MV-4-11 (cell line): ENCODE measurements around the gene STX1A.
A peak's percentile ranks its signal among the peaks of the same experiment; 100 is the strongest.
"Not testable (repeated sequence)": the region's sequence is repeated elsewhere in the genome, so short reads cannot be mapped to it uniquely, and the experiment has no call there.

Experiments used
- DNase-seq: peaks from one replicate; lab custom pipeline; 2025; lab: John Stamatoyannopoulos, UW

The STX1A gene

DNA sequence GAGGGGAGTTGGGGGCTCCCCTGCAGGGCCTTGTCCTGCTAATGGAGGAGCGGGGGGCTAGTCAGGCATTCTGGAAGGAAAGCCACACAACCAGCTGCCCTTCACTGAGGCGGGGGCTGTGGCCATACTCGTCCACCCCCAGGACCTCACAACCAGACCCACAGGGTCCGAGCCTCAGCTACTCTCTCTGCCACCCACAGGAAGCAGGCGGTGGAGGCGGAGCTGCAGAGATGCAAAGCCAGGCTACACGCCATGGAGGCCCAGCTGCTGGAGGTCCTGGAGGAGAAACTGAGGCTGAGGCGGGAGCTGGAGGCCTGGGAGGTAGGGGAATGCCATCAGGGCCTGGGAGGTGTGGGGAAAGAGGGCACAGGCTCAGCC, 16.0 kb upstream of the STX1A start:
- DNase-seq, result no peak

DNA sequence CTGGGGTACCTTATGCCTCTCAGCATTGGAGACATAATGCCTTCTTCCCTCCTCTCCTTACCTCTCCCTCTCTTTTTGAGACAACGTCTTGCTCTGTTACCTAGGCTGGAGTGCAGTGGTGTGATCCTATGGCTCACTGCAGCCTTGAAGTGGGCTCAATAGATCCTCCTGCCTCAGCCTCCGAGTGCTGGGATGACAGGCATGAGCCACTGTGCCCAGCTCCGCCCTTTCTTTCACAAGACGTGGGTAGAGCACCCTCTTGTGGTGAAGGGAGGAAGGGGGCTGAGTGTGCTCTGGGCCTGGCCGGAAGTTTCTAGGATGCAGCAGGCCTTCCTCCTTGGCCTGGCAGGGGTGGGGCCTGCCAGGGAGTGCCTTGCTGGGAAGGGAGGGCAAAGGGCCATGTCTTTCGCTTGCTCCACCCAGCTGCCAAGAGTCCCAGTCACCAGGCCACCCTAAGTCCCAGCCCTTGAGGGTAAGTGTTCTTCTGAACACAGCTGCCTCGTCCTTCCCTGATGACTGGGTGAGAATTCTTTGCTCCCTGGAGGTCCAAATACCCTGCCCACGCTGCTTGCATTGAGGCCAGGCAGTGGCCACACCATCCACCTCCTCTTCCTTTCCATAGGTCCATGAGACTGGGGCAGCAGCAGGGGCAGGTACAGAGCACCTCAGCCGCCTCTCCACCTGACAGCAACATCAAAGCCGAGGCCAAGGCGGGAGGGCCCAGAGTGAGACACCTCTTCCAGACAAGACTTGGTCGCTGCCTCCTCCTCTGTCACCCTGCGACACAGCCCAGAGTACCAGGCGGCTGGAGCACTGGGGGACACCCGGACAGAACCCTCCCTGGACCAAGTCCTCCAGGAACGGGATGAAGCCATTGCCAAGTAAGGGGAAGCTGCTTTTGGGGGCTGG, 15.4 kb upstream of the STX1A start:
- DNase-seq, result peak; percentile 95

DNA sequence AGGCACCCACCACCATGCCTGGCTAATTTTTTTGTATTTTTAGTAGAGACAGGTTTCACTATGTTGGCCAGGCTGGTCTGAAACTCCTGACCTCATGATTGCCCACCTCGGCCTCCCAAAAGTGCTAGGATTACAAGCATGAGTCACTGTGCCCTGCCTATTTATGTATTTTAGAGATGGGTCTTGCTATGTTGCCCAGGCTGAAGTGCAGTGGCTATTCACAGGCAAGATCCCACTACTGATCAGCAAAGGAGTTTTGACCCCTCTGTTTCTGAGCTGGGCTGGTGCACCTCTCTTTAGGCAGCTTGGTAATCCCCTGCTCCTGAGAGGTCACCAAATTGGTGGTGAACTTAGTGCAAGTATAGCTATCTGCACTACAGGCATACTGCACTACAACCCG, 12.9 kb upstream of the STX1A start:
- DNase-seq, result no peak

DNA sequence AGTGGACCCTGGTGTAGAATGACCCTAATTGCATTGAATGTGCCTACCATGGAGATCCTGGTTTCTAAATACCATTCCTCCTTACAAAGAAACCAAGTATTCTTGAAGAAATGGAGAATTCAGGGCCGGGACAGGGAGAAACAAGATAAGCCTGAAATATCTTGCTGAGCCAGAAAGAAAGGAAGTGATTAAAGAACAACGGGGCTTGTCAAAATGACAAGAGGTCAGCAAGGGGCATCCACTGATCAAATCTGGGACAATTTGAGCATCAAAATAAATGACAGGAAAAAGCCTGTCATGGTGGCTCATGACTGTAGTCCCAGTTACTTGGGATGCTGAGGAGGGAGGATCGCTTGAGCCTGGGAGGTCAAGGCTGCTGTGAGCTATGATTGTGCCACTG, 11.0 kb upstream of the STX1A start:
- DNase-seq, result no peak

DNA sequence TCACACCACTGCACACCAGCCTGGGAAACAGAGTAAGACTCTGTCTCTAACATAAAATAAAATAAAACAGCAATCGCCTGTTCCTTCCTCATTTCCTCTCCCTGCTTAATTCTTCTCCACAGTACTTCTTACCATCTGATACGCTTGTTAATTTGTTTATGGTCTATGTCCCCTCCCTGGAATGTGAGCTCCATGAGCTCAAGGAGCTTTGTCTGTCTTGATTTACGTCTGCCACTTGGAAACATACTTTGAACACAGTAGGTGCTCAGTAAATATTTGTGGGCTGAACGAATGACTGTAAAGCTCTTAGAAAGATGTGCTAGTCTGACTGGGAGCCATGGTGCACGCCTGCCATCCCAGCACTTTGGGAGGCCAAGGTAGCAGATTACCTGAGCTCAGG, 9.1 kb upstream of the STX1A start:
- no peak for DNase-seq

DNA sequence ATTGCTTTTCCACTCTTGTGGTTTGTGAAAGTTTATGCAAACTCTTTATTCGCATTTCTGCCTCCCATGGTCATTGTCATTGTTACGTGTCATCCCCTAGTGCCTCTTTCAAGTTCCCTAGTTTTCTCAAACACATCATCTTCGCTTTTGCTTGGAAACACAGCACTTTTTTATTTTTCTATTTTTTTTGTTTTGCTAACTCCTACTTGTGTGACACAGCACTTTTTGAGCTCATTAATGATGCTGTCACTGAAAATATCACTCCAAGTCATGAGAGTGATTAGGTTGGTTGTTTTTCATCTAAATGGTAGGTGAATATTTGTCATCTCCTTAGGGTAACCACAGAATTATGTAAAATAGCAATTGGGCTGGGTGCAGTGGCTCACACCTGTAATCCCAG, 8.5 kb upstream of the STX1A start:
- DNase-seq, result no peak

DNA sequence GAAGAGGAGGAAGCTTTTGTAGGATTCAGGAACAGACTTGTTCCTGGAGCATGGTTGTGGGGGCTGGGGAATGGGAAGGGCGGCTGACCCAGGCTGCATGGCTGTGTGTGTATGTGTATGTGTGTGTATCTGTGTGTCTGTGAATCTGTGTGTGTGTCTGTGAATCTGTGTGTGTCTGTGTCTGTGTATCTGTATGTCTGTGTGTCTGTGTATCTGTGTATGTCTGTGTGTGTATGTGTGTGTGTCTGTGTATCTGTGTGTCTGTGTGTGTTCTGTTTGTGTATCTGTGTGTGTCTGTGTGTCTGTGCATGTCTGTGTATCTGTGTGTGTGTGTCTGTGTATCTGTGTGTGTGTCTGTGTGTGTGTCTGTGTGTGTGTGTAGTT, 6.6 kb upstream of the STX1A start:
- no peak for DNase-seq

DNA sequence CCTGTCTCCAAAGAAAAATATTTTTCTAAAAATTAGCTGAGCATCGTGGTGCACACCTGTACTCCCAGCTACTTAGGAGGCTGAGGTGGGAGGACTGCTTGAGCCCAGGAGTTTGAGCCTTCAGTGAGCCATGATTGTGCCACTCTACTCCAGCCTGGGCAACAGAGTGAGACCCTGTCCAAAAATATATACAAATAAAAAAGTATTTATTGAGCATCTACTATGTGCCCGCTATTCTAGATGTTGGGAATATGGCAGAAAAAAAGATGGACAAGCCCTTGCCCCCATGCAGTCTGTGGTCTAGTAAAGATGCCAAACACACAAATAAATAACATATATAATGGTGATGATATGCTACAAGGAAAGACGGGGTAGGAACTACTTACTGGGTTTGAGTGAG, 4.3 kb upstream of the STX1A start:
- DNase-seq, result no peak

DNA sequence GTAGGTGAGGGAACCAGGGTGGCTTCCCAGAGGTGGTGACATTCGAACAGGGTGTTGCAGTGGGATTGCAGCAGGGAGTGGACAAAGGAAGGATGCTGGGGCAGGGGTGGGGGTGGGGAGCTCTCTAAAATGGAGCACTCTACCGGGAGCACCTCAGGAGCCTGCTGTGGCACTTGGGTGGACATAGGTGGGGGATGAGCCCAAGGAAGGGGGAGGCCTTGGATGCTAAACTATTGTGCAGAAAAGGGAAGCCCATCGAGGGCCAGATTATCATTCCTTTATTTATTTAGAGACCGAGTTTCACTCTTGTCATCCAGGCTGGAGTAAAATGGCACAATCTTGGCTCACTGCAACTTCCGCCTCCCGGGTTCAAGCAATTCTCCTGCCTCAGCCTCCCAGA, 3.3 kb upstream of the STX1A start:
- no peak for DNase-seq

DNA sequence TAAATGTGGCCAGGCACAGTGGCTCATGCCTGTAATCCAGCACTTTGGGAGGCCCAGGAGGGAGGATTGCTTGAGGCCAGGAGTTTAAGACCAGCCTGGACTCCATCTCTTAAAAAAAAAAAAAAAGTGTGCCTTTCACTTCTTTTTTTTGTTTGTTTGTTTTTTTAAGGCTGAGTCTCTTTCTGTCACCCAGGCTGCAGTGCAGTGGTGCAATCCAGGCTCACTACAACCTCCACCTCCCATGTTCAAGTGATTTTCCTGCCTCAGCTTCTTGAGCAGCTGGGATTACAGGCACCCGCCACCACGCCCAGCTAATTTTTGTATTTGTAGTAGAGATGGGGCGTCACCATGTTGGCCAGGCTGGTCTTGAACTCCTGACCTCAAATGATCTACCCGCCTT, 2.7 kb upstream of the STX1A start:
- peak; percentile 68 for DNase-seq

DNA sequence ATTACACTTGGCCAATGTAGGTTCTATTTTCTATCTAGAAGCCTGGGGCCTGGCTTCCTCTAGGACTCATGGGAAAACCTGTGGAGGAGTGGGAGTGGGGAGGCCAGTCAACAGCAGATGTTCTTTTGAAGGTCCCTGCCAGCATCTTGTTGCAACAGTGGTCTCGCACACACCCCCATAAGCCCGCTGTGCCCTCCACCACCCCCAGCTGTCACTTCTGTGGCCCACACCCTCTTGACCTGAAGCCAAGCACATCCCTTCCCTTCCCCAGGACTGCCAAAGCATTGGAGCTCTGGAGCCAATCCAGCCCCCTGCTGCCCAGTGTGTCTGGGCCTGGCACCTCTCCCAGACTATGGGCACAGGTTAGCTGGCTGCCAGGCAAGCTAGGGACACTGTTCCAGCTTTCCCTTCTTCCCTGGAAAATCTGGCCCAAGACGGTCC, 1.9 kb upstream of the STX1A start:
- DNase-seq, result no peak

DNA sequence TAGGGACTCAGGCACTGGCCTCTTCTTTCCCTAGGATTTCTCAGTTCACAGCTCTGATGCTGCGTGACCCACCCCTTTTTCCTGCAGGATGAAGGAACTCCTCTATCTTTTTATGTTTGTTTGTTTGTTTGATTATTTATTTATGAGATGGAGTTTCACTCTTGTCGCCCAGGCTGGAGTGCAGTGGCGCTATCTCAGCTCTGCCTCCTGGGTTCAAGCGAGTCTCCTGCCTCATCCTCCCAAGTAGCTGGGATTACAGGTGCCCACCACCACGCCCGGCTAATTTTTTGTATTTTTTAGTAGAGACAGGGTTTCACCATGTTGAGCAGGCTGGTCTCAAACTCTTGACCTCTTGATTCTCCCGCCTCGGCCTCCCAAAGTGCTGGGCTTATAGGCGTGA, 974 bp upstream of the STX1A start:
- not testable (repeated sequence) for DNase-seq

DNA sequence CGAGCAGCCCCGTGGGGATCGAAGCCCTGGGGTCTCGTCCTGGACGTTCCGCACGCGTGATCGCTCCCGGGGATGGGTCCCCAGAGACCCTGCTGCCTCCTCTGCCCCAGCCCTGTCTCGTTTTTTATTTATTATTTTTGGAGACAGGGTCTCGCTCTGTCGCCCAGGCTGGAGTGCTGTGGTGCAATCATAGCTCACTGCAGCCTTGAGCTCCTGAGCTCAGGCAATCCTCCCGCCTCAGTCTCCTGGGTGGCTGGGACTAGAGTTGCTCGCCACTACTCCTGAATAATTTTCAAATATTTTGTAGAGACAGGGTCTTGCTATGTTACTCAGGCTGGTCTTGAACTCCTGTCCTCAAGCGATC, 319 bp upstream of the STX1A start:
- DNase-seq, result peak; percentile 26

DNA sequence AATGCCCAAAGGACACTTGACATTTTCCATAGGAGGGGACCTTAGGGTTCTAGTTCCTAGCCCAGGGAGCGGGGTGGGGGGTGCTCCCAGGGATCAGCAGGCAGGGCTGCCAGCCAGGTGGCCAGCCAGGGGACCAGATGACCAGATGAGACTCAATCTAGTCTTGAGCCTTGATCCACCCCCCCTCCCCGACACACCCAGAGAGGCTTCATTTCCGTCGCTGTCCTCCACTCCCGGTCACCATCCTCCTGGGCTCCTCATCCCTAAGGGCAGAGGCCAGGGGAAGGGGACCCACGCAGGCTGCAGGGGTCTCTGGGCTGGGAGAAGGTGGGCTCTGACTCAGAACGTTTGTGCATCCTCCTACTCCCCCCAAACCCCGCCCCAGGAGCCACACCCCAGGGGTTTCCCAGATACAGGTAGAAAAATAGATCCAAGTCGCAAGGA, 1.0 kb downstream of the STX1A start:
- no peak for DNase-seq

DNA sequence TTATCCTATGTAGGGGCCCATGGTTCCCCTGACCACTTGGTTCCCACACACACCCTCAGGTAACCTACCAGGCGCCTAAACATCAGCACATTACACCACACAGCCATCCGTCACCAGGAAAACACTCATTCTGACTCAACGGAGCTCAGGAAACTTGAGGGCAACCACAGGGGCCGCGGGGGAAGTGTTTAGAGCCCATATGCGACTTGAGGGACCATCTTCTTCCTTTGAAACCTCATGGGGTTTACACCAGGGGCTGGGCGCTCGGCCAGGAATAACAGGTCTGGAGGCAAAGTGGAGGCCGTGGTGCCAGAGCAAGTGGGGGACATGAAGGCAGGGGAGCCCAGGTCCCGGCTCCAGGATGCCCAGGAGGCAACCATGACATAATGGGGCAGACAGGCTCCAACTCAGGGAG, 1.5 kb downstream of the STX1A start:
- DNase-seq, result peak; percentile 93

DNA sequence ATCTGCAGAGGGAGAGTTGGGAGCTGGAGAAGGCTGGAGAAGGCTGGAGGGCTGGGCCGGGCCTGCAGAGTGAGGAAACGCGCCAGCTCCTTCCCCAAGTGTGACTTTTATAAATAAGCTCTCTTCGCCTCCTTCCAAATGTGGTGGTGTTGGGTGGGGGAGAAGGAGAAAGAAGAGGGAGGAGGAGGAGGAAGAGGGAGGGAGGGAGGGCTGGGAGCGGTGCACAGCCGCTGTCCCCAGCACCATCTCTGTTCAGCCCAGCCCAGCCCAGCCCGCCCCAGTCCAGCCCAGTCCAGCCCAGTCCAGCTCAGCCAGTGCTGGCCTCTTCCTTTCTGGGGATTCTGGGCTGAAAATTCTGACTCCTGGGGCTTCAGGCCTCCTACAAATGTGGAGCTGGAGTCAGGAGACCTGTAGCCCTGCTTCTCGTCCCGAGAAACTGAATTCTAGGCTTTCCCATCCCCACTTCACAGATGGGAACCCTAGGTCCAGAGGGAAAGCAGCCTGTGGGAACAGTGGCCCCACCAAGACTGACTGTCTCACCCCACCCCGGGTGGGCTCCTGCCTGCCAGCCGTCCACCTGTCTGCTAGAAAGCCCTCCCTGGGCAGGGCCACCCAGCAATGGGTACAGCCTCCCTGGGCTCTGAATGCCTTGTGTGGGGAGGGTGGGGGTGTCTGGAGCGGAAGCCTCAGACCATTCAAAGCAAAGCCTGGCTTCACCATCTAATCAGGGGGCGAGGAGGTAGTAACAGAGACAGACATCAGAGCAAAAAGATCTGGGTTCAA, 2.3 kb downstream of the STX1A start:
- DNase-seq, result no peak

DNA sequence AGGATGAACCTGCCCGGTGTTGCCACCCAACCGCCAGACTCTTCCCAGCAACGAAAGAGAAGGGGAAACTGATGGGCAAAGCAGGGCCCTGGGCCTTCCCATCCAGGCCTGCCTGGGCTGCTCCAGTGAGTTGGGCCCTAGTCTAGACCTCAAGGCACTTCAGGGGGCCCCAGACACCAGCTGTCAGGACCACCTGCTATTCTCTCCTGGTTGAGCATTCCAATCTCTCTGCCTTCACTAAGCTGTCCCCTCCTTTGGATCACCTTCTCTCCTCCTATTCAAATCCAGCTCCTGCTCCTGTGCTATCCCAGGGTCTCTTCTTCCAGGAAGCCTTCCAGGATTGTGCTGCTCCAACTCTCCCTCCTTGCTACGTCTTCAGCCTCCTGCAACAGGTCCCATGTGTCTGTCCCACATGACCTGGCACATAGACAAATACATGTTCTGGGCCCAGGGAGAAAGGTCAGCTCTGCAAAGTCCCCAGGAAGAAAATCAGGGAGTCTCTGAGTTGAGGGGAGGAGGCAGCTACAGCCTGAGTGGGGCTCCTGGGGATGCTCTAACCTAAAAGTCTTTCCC, 3.1 kb downstream of the STX1A start:
- no peak for DNase-seq

DNA sequence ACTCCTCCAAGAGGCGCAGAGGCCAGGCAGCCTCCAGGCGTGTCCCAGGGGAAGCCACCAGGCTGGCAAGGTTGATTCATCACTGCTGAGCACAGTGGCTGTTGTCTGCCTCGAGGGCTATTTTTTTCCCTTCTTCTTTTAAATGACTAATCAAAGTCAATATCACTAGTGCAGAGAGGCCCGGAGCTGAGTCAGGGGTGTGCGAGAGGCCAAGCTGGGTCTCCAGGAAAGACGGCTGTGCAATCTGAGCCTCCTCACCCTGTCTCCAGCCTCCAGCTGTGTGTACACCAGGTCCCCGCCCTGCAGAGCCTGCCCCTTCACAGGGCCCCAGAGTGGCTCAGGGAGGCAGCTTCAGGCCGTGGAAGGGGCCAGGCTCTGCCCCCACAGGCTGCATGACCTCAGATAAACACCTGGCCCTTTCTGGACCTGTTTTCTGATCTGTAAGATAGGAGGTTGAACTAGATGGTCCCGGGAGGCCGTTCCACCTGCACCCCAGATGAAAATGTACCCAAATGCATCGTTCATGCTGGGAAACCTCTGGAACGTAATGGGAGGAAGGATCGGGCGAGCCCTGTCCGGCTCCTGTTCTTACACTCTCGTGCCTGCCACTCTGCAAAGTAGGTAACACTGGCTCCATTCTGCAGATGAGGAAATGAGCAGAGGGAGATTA, 3.7 kb downstream of the STX1A start:
- DNase-seq, result peak; percentile 95

DNA sequence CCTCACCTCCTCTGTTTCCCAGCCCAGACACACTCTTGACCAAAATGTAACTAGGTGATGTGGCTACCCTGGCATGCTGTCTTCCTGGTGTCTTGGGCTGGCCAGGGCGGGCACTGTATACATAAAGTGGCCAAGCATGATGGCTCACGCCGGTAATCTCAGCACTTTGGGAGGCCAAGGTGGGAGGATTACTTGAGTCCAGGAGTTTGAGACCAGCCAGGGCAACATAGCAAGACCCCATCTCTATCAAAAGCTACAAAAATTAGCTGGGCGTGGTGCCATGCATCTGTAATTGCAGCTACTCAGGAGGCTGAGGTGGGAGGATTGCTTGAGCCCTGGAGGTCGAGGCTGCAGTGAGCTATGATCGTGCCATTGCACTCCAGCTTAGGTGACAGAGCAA, 6.2 kb downstream of the STX1A start:
- not testable (repeated sequence) for DNase-seq

DNA sequence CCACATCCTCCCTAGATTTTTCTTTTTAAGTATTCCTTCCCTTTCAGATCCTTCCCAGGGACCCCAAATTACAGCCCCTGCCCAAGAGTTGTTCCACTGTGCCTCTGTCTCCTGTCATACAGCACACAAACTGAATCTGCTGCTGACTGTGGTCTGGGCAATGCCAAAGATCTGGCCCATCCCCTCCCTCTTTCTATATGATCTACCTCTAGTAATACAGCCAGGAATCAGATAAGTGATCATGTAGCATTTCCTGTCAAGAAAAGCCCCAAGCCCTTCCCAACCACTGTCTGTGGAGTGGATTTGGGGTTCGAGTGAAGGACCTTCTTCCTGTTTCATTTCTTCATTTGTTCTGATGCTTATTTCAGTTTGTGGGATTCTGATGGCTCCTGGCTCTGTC, 6.7 kb downstream of the STX1A start:
- peak; percentile 35 for DNase-seq

DNA sequence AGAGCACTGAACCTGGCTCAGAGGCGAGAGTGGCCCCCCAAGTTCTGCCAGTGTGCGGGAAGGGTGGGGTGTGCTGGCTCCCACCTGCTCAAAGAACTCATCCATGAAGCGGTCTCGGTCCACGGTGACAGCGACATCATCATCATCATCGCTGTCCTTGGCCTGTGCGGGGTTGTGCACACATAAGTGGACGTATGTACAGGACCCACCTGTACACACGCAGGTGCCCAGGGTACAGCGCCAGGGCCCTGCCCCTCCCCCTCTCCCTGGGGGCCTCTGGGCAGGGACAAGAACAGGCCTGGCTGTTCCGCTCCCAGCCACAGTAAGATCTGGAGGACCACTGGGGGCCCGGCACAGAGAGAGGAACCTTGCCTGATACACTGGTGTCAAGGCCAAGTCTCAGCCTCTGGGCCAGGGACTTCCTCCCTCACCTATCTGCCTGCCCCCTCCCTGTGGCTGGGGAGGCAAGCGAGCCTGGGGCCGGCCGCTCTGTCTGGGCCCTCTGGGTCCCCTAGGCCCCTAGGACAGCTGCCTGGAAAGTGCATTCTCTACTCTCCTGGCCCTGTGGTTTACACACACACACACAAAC, 10.4 kb downstream of the STX1A start:
- DNase-seq, result no peak

DNA sequence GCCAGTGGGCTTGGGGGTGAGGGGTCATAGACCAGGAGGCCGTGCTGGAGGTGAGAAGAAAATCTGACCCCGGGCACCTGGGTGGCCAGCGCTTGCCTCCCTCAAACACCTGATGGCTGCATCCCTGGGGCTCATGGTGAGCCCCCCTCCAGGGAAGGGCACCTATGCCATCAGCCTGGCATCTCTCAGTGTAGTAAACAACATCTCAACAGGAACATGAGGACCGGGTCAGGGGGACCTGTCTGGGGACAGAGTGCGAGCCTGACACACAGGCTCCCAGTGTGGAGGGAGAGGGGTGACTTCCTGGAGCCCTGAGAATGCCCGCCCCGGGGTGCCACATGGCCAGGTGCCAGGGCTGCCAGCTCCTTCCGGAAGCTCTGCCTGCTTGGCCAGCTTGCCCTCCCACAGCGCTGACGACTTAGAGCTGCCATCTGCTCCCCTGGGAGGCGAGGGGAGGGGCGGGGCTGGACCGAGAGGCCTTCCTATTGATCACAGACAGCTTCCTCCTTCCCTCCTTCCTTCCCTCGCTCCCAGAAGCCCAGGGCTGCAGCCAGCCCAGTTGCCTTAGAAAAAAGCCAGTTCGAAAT, 12.3 kb downstream of the STX1A start:
- peak; percentile 34 for DNase-seq
